ENCODE data around the gene OPCML.

Gene OPCML

GRCh38 chr11:132579634-132580327, 952.5 kb downstream of the OPCML start:
- CTCF ChIA-PET, result interaction anchor here (0.7 kb wide), 1 partner anchor 292 kb away, joined by 4 read pairs; no protein-coding TSS in a partner anchor
- DNase-seq (ENCODE audit: low spot score), result no peak

GRCh38 chr11:132579136-132579535, 953.2 kb downstream of the OPCML start:
- TF ChIP-seq CTCF (conservative IDR thresholded peaks at IDR 0.05; ENCODE audit: low read depth), result no peak
- CTCF ChIA-PET, result no interaction called here
- POLR2A ChIA-PET (ENCODE audit: low non-redundant PET), result no interaction called here
- no peak overlapping the region for H3K27ac ChIP-seq
- no peak for DNase-seq (ENCODE audit: low spot score)

More at GRCh38 chr11:132579634-132580327, 952.5 kb downstream of the OPCML start:
- no peak overlapping the region for H3K27ac ChIP-seq
- no peak for TF ChIP-seq CTCF (conservative IDR thresholded peaks at IDR 0.05; ENCODE audit: low read depth)
- POLR2A ChIA-PET (ENCODE audit: low non-redundant PET), result no interaction called here

GRCh38 chr11:132578580-132578979, 953.7 kb downstream of the OPCML start:
- no peak for TF ChIP-seq CTCF (conservative IDR thresholded peaks at IDR 0.05; ENCODE audit: low read depth)
- no peak overlapping the region for H3K27ac ChIP-seq
- DNase-seq (ENCODE audit: low spot score), result no peak
- CTCF ChIA-PET, result no interaction called here
- POLR2A ChIA-PET (ENCODE audit: low non-redundant PET), result no interaction called here

- ChIA-PET CTCF (interaction anchor here (0.7 kb wide), 1 partner anchor 33 kb away, joined by 3 read pairs; no protein-coding TSS in a partner anchor), POLR2A (ENCODE audit: low non-redundant PET) (no interaction called here)
- H3K27ac ChIP-seq, result no peak overlapping the region
- no peak for DNase-seq (ENCODE audit: low spot score)
- no peak for TF ChIP-seq CTCF (conservative IDR thresholded peaks at IDR 0.05; ENCODE audit: low read depth)
These were observed 955.6 kb downstream of the OPCML start for GRCh38 chr11:132576706-132577105.

GRCh38 chr11:132564091-132564885, 968.0 kb downstream of the OPCML start:
- ChIA-PET POLR2A (ENCODE audit: low non-redundant PET) (no interaction called here), CTCF (no interaction called here)
- TF ChIP-seq CTCF (conservative IDR thresholded peaks at IDR 0.05; ENCODE audit: low read depth), result no peak
- no peak overlapping the region for H3K27ac ChIP-seq
- DNase-seq (ENCODE audit: low spot score), result no peak

- POLR2A ChIA-PET (ENCODE audit: low non-redundant PET), result no interaction called here
- no peak for TF ChIP-seq CTCF (conservative IDR thresholded peaks at IDR 0.05; ENCODE audit: low read depth)
- CTCF ChIA-PET, result no interaction called here
- DNase-seq (ENCODE audit: low spot score), result no peak
- H3K27ac ChIP-seq, result no peak overlapping the region
These were observed 969.3 kb downstream of the OPCML start for GRCh38 chr11:132563050-132563449.
